Measurements from ENCODE around the gene SIGLEC1. TPM values are rescaled to one million over a fixed set of nuclear protein-coding genes. Genes with fewer than 3 reads are reported as not detected.
A peak's percentile ranks its signal among the peaks of the same experiment; 100 is the strongest.

The SIGLEC1 gene
- not detected in 2 replicates for total RNA-seq
- long read RNA-seq, result 0 reads

- TF ChIP-seq CTCF (IDR thresholded peaks at IDR 0.05; ENCODE audit: unreplicated experiment), result no peak
- Mint-ChIP-seq H3K4me1 (ENCODE audit: low read depth) (peaks cover 2% of the 10 kb centered on the region), H3K9me3 (ENCODE audit: low read depth) (no peaks in the 10 kb centered on the region), H3K36me3 (ENCODE audit: insufficient read depth) (no peaks in the 10 kb centered on the region), H3K4me3 (ENCODE audit: low read depth) (no peak within 1 kb of the TSS), H3K27ac (peak within 1 kb of the TSS; percentile 67), H3K27me3 (peaks cover 8% of the 10 kb centered on the region)
- DNase-seq (ENCODE audit: low spot score, unreplicated experiment), result no peak
Observed at GRCh38 chr20:3712279-3712873, at the start of gene SIGLEC1. SIGLEC1 (minus strand) TSS chr20:3712600; CDS start chr20:3707128, 5,472 bp downstream.

GRCh38 chr20:3760655-3761348 lies 48.4 kb upstream of the SIGLEC1 start:
- peaks cover 3% of the 10 kb centered on the region for H3K36me3 Mint-ChIP-seq (ENCODE audit: insufficient read depth)
- DNase-seq (ENCODE audit: low spot score, unreplicated experiment), result no peak
- H3K27ac Mint-ChIP-seq, result no peak overlapping the region
- H3K4me3 Mint-ChIP-seq (ENCODE audit: low read depth), result no peak overlapping the region
- TF ChIP-seq CTCF (IDR thresholded peaks at IDR 0.05; ENCODE audit: unreplicated experiment), result no peak
- H3K4me1 Mint-ChIP-seq (ENCODE audit: low read depth), result no peaks in the 10 kb centered on the region
- peaks cover under 1% of the 10 kb centered on the region for H3K27me3 Mint-ChIP-seq
- no peaks in the 10 kb centered on the region for H3K9me3 Mint-ChIP-seq (ENCODE audit: low read depth)

GRCh38 chr20:3759884-3760283 lies 47.5 kb upstream of the SIGLEC1 start:
- no peaks in the 10 kb centered on the region for H3K4me1 Mint-ChIP-seq (ENCODE audit: low read depth)
- no peaks in the 10 kb centered on the region for H3K27me3 Mint-ChIP-seq
- H3K4me3 Mint-ChIP-seq (ENCODE audit: low read depth), result no peak overlapping the region
- no peak for TF ChIP-seq CTCF (IDR thresholded peaks at IDR 0.05; ENCODE audit: unreplicated experiment)
- DNase-seq (ENCODE audit: low spot score, unreplicated experiment), result no peak
- H3K9me3 Mint-ChIP-seq (ENCODE audit: low read depth), result no peaks in the 10 kb centered on the region
- no peak overlapping the region for H3K27ac Mint-ChIP-seq
- peaks cover 3% of the 10 kb centered on the region for H3K36me3 Mint-ChIP-seq (ENCODE audit: insufficient read depth)

GRCh38 chr20:3759316-3759823 lies 47.0 kb upstream of the SIGLEC1 start:
- no peak overlapping the region for H3K27ac Mint-ChIP-seq
- no peaks in the 10 kb centered on the region for H3K4me1 Mint-ChIP-seq (ENCODE audit: low read depth)
- H3K36me3 Mint-ChIP-seq (ENCODE audit: insufficient read depth), result peaks cover 3% of the 10 kb centered on the region
- no peak overlapping the region for H3K4me3 Mint-ChIP-seq (ENCODE audit: low read depth)
- no peaks in the 10 kb centered on the region for H3K27me3 Mint-ChIP-seq
- DNase-seq (ENCODE audit: low spot score, unreplicated experiment), result no peak
- H3K9me3 Mint-ChIP-seq (ENCODE audit: low read depth), result no peaks in the 10 kb centered on the region
- no peak for TF ChIP-seq CTCF (IDR thresholded peaks at IDR 0.05; ENCODE audit: unreplicated experiment)

GRCh38 chr20:3758566-3758965 lies 46.2 kb upstream of the SIGLEC1 start:
- no peak for DNase-seq (ENCODE audit: low spot score, unreplicated experiment)
- H3K4me3 Mint-ChIP-seq (ENCODE audit: low read depth), result no peak overlapping the region
- H3K9me3 Mint-ChIP-seq (ENCODE audit: low read depth), result no peaks in the 10 kb centered on the region

More at GRCh38 chr20:3758566-3758965, 46.2 kb upstream of the SIGLEC1 start:
- Mint-ChIP-seq H3K27me3 (no peaks in the 10 kb centered on the region), H3K36me3 (ENCODE audit: insufficient read depth) (peaks cover 3% of the 10 kb centered on the region), H3K27ac (no peak overlapping the region), H3K4me1 (ENCODE audit: low read depth) (no peaks in the 10 kb centered on the region)
- TF ChIP-seq CTCF (IDR thresholded peaks at IDR 0.05; ENCODE audit: unreplicated experiment), result no peak
